ENCODE data around the gene DLAT. TPM values are rescaled to one million over a fixed set of nuclear protein-coding genes. Genes with fewer than 3 reads are reported as not detected.
"Not testable (repeated sequence)": the region's sequence is repeated elsewhere in the genome, so short reads cannot be mapped to it uniquely, and the experiment has no call there.

Gene DLAT
- total and polyA plus RNA-seq, 2 experiments from 2014 or later: 31.8 to 66.5 TPM

- H3K4me1 ChIP-seq (ENCODE audit: insufficient read depth); H3K4me1 Mint-ChIP-seq; H3K27ac Mint-ChIP-seq; ATAC-seq; H3K27me3 ChIP-seq (ENCODE audit: insufficient read depth); H3K4me3 ChIP-seq; H3K27ac ChIP-seq (ENCODE audit: low read depth); H3K4me2 ChIP-seq; H3K9me2 ChIP-seq (ENCODE audit: insufficient read depth); H3K9me3 Mint-ChIP-seq; H3K27me3 Mint-ChIP-seq (ENCODE audit: insufficient read depth, low read depth, poor library complexity); H2AFZ ChIP-seq; H3F3A ChIP-seq (replicated peaks; ENCODE audit: low read depth); DNase-seq (ENCODE audit: low spot score); H3K4me3 Mint-ChIP-seq: not testable (repeated sequence)
- H3K36me3 Mint-ChIP-seq (ENCODE audit: low read depth): peaks cover 85% of the 10 kb centered on the region
- Histone ChIP-seq H3K36me3 (ENCODE audit: insufficient read depth) (peaks cover 58% of the 10 kb centered on the region), H3K79me2 (replicated peaks; ENCODE audit: insufficient read depth) (peaks cover 40% of the 10 kb centered on the region), H4K20me1 (replicated peaks; ENCODE audit: insufficient read depth) (peaks cover 22% of the 10 kb centered on the region; the same call in 1 of the 2 replicates)
Measured at GRCh38 chr11:112046647-112047046, 21.4 kb downstream of the DLAT start.

DNA sequence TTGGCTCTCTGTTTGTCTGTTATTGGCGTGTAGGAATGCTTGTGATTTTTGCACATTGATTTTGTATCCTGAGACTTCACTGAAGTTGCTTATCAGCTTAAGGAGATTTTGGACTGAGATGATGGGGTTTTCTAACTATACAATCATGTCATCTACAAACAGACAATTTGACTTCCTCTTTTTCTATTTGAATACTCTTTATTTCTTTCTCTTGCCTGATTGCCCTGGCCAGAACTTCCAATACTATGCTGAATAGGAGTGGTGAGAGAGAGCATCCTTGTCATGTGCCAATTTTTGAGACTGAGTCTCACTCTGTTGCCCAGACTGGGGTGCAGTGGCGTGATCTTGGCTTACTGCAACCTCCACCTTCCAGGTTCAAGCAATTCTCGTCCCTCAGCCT lies 23.0 kb downstream of the DLAT start:
- DNase-seq (ENCODE audit: low spot score); H3K9me2 ChIP-seq (ENCODE audit: insufficient read depth); H3K4me1 ChIP-seq (ENCODE audit: insufficient read depth); H3K27me3 Mint-ChIP-seq (ENCODE audit: insufficient read depth, low read depth, poor library complexity); H3K27me3 ChIP-seq (ENCODE audit: insufficient read depth); H2AFZ ChIP-seq; H3K9me3 Mint-ChIP-seq; H3K4me3 ChIP-seq; ATAC-seq; H3K4me1 Mint-ChIP-seq; H3K27ac ChIP-seq (ENCODE audit: low read depth); H3F3A ChIP-seq (replicated peaks; ENCODE audit: low read depth); H3K27ac Mint-ChIP-seq; H3K4me3 Mint-ChIP-seq; H3K4me2 ChIP-seq: not testable (repeated sequence)
- H3K36me3 Mint-ChIP-seq (ENCODE audit: low read depth): peaks cover 90% of the 10 kb centered on the region
- peaks cover 31% of the 10 kb centered on the region for H3K79me2 ChIP-seq (replicated peaks; ENCODE audit: insufficient read depth)
- peaks cover 65% of the 10 kb centered on the region for H3K36me3 ChIP-seq (ENCODE audit: insufficient read depth)
- H4K20me1 ChIP-seq (replicated peaks; ENCODE audit: insufficient read depth): 0 out of 2 replicates have a peak, but pooled peaks cover 20% of the 10 kb centered on the region

GRCh38 chr11:112049777-112050176 lies 24.6 kb downstream of the DLAT start:
- H3K36me3 ChIP-seq (ENCODE audit: insufficient read depth): peaks cover 57% of the 10 kb centered on the region; the same call in 1 of the 2 replicates

DNA sequence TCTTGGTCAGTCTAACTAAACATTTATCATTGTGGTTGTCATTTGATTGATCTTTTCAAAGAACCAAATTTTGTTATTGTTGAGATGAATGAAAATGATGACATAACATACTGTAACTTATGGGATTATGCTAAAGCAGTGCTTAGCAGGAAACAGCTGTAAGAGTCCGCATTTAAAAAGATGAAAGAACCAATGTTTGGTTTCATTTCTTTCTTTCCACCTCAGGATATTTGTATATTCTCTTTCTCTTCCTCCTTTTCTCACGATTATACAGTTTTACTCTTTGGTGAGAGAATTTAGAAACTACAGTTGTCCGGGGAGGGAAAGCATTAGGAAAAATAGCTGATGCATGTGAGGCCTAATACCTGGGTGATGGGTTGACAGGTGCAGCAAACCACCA lies 25.5 kb downstream of the DLAT start:
- no peak for ATAC-seq
- no peak overlapping the region for H3K4me2 ChIP-seq
- Mint-ChIP-seq H3K36me3 (ENCODE audit: low read depth) (peaks cover 82% of the 10 kb centered on the region), H3K4me3 (no peak overlapping the region), H3K27ac (no peak overlapping the region), H3K9me3 (no peaks in the 10 kb centered on the region), H3K27me3 (ENCODE audit: insufficient read depth, low read depth, poor library complexity) (peaks cover 3% of the 10 kb centered on the region), H3K4me1 (no peaks in the 10 kb centered on the region)
- H4K20me1 ChIP-seq (replicated peaks; ENCODE audit: insufficient read depth): peaks cover 13% of the 10 kb centered on the region; the same call in 1 of the 2 replicates
- H3K27ac ChIP-seq (ENCODE audit: low read depth): no peak overlapping the region
- no peaks in the 10 kb centered on the region for H3K27me3 ChIP-seq (ENCODE audit: insufficient read depth)
- H2AFZ ChIP-seq: no peak overlapping the region
- H3K79me2 ChIP-seq (replicated peaks; ENCODE audit: insufficient read depth): peaks cover 26% of the 10 kb centered on the region
- H3K36me3 ChIP-seq (ENCODE audit: insufficient read depth): peaks cover 48% of the 10 kb centered on the region
- no peak for DNase-seq (ENCODE audit: low spot score)
- H3K4me3 ChIP-seq: no peak overlapping the region
- H3F3A ChIP-seq (replicated peaks; ENCODE audit: low read depth): no peaks in the 10 kb centered on the region
- H3K4me1 ChIP-seq (ENCODE audit: insufficient read depth): no peaks in the 10 kb centered on the region
- no peaks in the 10 kb centered on the region for H3K9me2 ChIP-seq (ENCODE audit: insufficient read depth)
- TF ChIP-seq REST (IDR thresholded peaks at IDR 0.05; ENCODE audit: unreplicated experiment) (no peak), ZNF114 (CRISPR knock-in tag; IDR thresholded peaks at IDR 0.05) (no peak), CREB1 (CRISPR knock-in tag; IDR thresholded peaks at IDR 0.05; ENCODE audit: low read depth) (no peak), JUNB (IDR thresholded peaks at IDR 0.05; ENCODE audit: unreplicated experiment) (no peak), POLR2AphosphoS5 (IDR thresholded peaks at IDR 0.05; ENCODE audit: low read depth) (no peak), EZH2phosphoT487 (IDR thresholded peaks at IDR 0.05; ENCODE audit: unreplicated experiment) (no peak), ZNF331 (CRISPR knock-in tag; IDR thresholded peaks at IDR 0.05; ENCODE audit: low read depth) (no peak)

More at GRCh38 chr11:112049777-112050176, 24.6 kb downstream of the DLAT start:
- no peak for ATAC-seq
- H3K9me2 ChIP-seq (ENCODE audit: insufficient read depth): no peaks in the 10 kb centered on the region
- Mint-ChIP-seq H3K27ac (no peak overlapping the region), H3K4me1 (no peaks in the 10 kb centered on the region), H3K27me3 (ENCODE audit: insufficient read depth, low read depth, poor library complexity) (no peaks in the 10 kb centered on the region), H3K4me3 (no peak overlapping the region), H3K36me3 (ENCODE audit: low read depth) (peaks cover 86% of the 10 kb centered on the region), H3K9me3 (no peaks in the 10 kb centered on the region)
- TF ChIP-seq CREB1 (CRISPR knock-in tag; IDR thresholded peaks at IDR 0.05; ENCODE audit: low read depth) (no peak), ZNF114 (CRISPR knock-in tag; IDR thresholded peaks at IDR 0.05) (no peak), JUNB (IDR thresholded peaks at IDR 0.05; ENCODE audit: unreplicated experiment) (no peak)
- TF ChIP-seq, protein P1, sequence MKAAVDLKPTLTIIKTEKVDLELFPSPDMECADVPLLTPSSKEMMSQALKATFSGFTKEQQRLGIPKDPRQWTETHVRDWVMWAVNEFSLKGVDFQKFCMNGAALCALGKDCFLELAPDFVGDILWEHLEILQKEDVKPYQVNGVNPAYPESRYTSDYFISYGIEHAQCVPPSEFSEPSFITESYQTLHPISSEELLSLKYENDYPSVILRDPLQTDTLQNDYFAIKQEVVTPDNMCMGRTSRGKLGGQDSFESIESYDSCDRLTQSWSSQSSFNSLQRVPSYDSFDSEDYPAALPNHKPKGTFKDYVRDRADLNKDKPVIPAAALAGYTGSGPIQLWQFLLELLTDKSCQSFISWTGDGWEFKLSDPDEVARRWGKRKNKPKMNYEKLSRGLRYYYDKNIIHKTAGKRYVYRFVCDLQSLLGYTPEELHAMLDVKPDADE (IDR thresholded peaks at IDR 0.05): no peak
- no peak overlapping the region for H3K4me2 ChIP-seq
- no peak for DNase-seq (ENCODE audit: low spot score)
- H3K27me3 ChIP-seq (ENCODE audit: insufficient read depth): no peaks in the 10 kb centered on the region
- no peak overlapping the region for H2AFZ ChIP-seq
- H3K4me3 ChIP-seq: no peak overlapping the region
- H3F3A ChIP-seq (replicated peaks; ENCODE audit: low read depth): no peaks in the 10 kb centered on the region
- peaks cover 10% of the 10 kb centered on the region; the same call in 1 of the 2 replicates for H4K20me1 ChIP-seq (replicated peaks; ENCODE audit: insufficient read depth)
- no peak overlapping the region for H3K27ac ChIP-seq (ENCODE audit: low read depth)
- H3K79me2 ChIP-seq (replicated peaks; ENCODE audit: insufficient read depth): peaks cover 29% of the 10 kb centered on the region
- no peaks in the 10 kb centered on the region for H3K4me1 ChIP-seq (ENCODE audit: insufficient read depth)
